H1 (cell line): ENCODE results near the gene SATB2. TPM values are rescaled to one million over a fixed set of nuclear protein-coding genes. Genes with fewer than 3 reads are reported as not detected.

Experiments used
- CTCF ChIA-PET: fragments of 300-600 bp; sonication (Branson Sonifier 250); formaldehyde crosslinking; loops from one replicate; lab custom pipeline; 2021; ENCODE audit not compliant: partially characterized antibody; lab: Charles Lee
- POLR2A ChIA-PET: fragments of 300-600 bp; sonication (Branson Sonifier 250); formaldehyde crosslinking; loops from one replicate; lab custom pipeline; 2021; ENCODE audit warnings: inconsistent platforms; ENCODE audit not compliant: partially characterized antibody; lab: Charles Lee
- DNase-seq, 2 experiments: peaks; one replicate each; pipeline versions ENCODE4 v3.0.0 to v3.0.0-alpha.2; 2010 to 2022; ENCODE audit warnings: low spot score in 2 of 2, low read depth in 1 of 2, mixed read lengths in 1 of 2
- FAIRE-seq: peaks from 2 replicates; lab custom pipeline; 2011; peaks lifted over from hg19 to GRCh38; lab: Jason Lieb, UNC
- H2AFZ ChIP-seq: 2 replicates; pipeline ENCODE4 v1.8.1; 2012; ENCODE audit warnings: low read length, inconsistent platforms
- H2AK5ac ChIP-seq: 2 replicates; pipeline ENCODE4 v1.6.1; 2013; ENCODE audit warnings: low read depth, low read length
- H2BK120ac ChIP-seq: replicated peaks from 2 replicates; pipeline ENCODE3; 2013; ENCODE audit warnings: low read depth, low read length, inconsistent platforms
- H2BK12ac ChIP-seq: 2 replicates; pipeline ENCODE4 v1.6.1; 2013; ENCODE audit warnings: low read depth, low read length
- H2BK15ac ChIP-seq: 2 replicates; pipeline ENCODE4 v1.6.1; 2013; ENCODE audit warnings: low read length
- H2BK20ac ChIP-seq: 2 replicates; pipeline ENCODE4 v1.6.1; 2013; ENCODE audit warnings: low read length
- H2BK5ac ChIP-seq: 2 replicates; pipeline ENCODE4 v1.6.1; 2013; ENCODE audit warnings: low read depth, low read length
- H3K14ac ChIP-seq: 2 replicates; pipeline ENCODE4 v1.6.1; 2013; ENCODE audit warnings: inconsistent platforms; ENCODE audit not compliant: insufficient read length
- H3K18ac ChIP-seq: 2 replicates; pipeline ENCODE4 v1.6.1; 2013; ENCODE audit warnings: low read length; ENCODE audit errors: extremely low read depth
- H3K23ac ChIP-seq: 2 replicates; pipeline ENCODE4 v1.6.1; 2013; ENCODE audit warnings: inconsistent platforms; ENCODE audit not compliant: insufficient read length
- H3K23me2 ChIP-seq: 2 replicates; pipeline ENCODE4 v1.6.1; 2013; ENCODE audit warnings: low read depth, low read length
- H3K27ac ChIP-seq: 2 replicates; pipeline ENCODE4 v1.6.1; 2011; ENCODE audit warnings: low read depth, low read length, inconsistent platforms
- H3K27me3 ChIP-seq, 4 experiments: replicated peaks in 1 of 4; 1 replicate in 1 of 4; 2 replicates in 3 of 4; pipeline versions ENCODE4 v1.6.1 to v1.8.1; 2011 to 2013; ENCODE audit warnings: low read length in 3 of 4, mild to moderate bottlenecking in 3 of 4, inconsistent platforms in 2 of 4, mixed read lengths in 2 of 4, moderate library complexity in 1 of 4; ENCODE audit not compliant: control insufficient read depth in 3 of 4, insufficient read depth in 3 of 4; ENCODE audit errors: extremely low read depth in 1 of 4
- H3K36me3 ChIP-seq, 4 experiments: 2 replicates each; pipeline versions ENCODE4 v1.6.1 to v1.8.1; 2011 to 2013; ENCODE audit warnings: mild to moderate bottlenecking in 4 of 4, low read length in 3 of 4, moderate library complexity in 2 of 4, control low read depth in 1 of 4, inconsistent platforms in 1 of 4; ENCODE audit not compliant: insufficient read depth in 4 of 4, control insufficient read depth in 2 of 4
- H3K4ac ChIP-seq: replicated peaks from 2 replicates; pipeline ENCODE3; 2013; ENCODE audit warnings: low read length, low read depth, mixed read lengths, inconsistent platforms; ENCODE audit not compliant: insufficient read length
- H3K4me1 ChIP-seq, 4 experiments: replicated peaks in 1 of 4; 1 replicate in 1 of 4; 2 replicates in 3 of 4; pipeline versions ENCODE4 v1.6.1 to v1.8.1; 2011 to 2013; ENCODE audit warnings: low read length in 3 of 4, inconsistent platforms in 2 of 4, mixed read lengths in 1 of 4; ENCODE audit not compliant: insufficient read depth in 4 of 4, control insufficient read depth in 3 of 4
- H3K4me2 ChIP-seq, 2 experiments: 2 replicates each; pipeline versions ENCODE4 v1.6.1 to v1.8.1; 2011 to 2013; ENCODE audit warnings: low read depth in 2 of 2, low read length in 2 of 2, control low read depth in 1 of 2, inconsistent platforms in 1 of 2, mild to moderate bottlenecking in 1 of 2; ENCODE audit not compliant: insufficient read depth in 1 of 2
- H3K4me3 ChIP-seq, 4 experiments: fragments of 200-600, 300-600 bp in 1 of 4; sonication (generic), shearing (Covaris generic), sonication (Bioruptor Twin) in 1 of 4; 2 replicates each; pipeline versions ENCODE4 v1.5.1 to v1.8.1; 2011 to 2016; ENCODE audit warnings: low read length in 4 of 4, low read depth in 3 of 4, control low read depth in 2 of 4, inconsistent platforms in 2 of 4, mild to moderate bottlenecking in 2 of 4, mixed read lengths in 1 of 4, moderate library complexity in 1 of 4; ENCODE audit not compliant: insufficient read depth in 2 of 4; ENCODE audit errors: extremely low read depth in 1 of 4
- H3K56ac ChIP-seq: replicated peaks from 2 replicates; pipeline ENCODE3; 2013; ENCODE audit warnings: low read depth, mild to moderate bottlenecking, mixed read lengths, low read length, inconsistent platforms; ENCODE audit not compliant: insufficient read length
- H3K79me1 ChIP-seq: 2 replicates; pipeline ENCODE4 v1.6.1; 2013; ENCODE audit warnings: low read depth, low read length, control low read depth
- H3K79me2 ChIP-seq, 2 experiments: 2 replicates each; pipeline versions ENCODE4 v1.6.1 to v1.8.1; 2012 to 2013; ENCODE audit warnings: low read length in 2 of 2, mild to moderate bottlenecking in 2 of 2, inconsistent platforms in 1 of 2; ENCODE audit not compliant: insufficient read depth in 2 of 2, control insufficient read depth in 1 of 2
- H3K9ac ChIP-seq, 4 experiments: replicated peaks in 1 of 4; 1 replicate in 1 of 4; 2 replicates in 3 of 4; pipeline versions ENCODE4 v1.6.1 to v1.8.1; 2011 to 2013; ENCODE audit warnings: low read depth in 3 of 4, low read length in 3 of 4, control low read depth in 2 of 4, mild to moderate bottlenecking in 2 of 4, moderate library complexity in 2 of 4, inconsistent platforms in 1 of 4; ENCODE audit errors: extremely low read depth in 1 of 4
- H3K9me3 ChIP-seq, 2 experiments: 2 replicates each; pipeline versions ENCODE4 v1.6.1 to v1.8.1; 2012 to 2013; ENCODE audit warnings: mild to moderate bottlenecking in 2 of 2, moderate library complexity in 2 of 2, control low read depth in 1 of 2, inconsistent platforms in 1 of 2, low read depth in 1 of 2, low read length in 1 of 2, mixed read lengths in 1 of 2; ENCODE audit not compliant: insufficient read depth in 2 of 2
- H4K20me1 ChIP-seq, 2 experiments: replicated peaks in 1 of 2; 2 replicates each; pipeline versions ENCODE3 to v1.8.1; 2011 to 2013; ENCODE audit warnings: inconsistent platforms in 2 of 2, low read length in 2 of 2, mild to moderate bottlenecking in 1 of 2; ENCODE audit not compliant: insufficient read depth in 2 of 2, control insufficient read depth in 1 of 2
- H4K5ac ChIP-seq: 2 replicates; pipeline ENCODE4 v1.6.1; 2013; ENCODE audit warnings: low read length, low read depth, mixed read lengths, inconsistent platforms; ENCODE audit not compliant: insufficient read length
- H4K8ac ChIP-seq: 2 replicates; pipeline ENCODE4 v1.8.0; 2013; ENCODE audit warnings: mild to moderate bottlenecking, moderate library complexity, low read length, inconsistent platforms; ENCODE audit not compliant: insufficient read depth; ENCODE audit errors: extremely low read depth
- H4K91ac ChIP-seq: replicated peaks from 2 replicates; pipeline ENCODE3; 2013; ENCODE audit warnings: low read length, mixed read lengths, inconsistent platforms; ENCODE audit not compliant: insufficient read length
- BCL11A ChIP-seq, 2 experiments: IDR thresholded peaks; one replicate each; pipeline ENCODE4 v1.6.1; 2011; ENCODE audit warnings: low read depth in 2 of 2, low read length in 2 of 2, mild to moderate bottlenecking in 2 of 2
- E2F6 ChIP-seq: IDR thresholded peaks from 2 replicates; pipeline ENCODE4 v1.6.1; 2012; ENCODE audit warnings: inconsistent platforms
- EZH2 ChIP-seq: fragments of 200-600 bp; sonication (generic); IDR thresholded peaks from 2 replicates; pipeline ENCODE4 v1.7.1; 2012; ENCODE audit warnings: low read depth, mild to moderate bottlenecking, moderate library complexity, low read length, inconsistent platforms; ENCODE audit not compliant: severe bottlenecking
- MAFK ChIP-seq: IDR thresholded peaks from 2 replicates; pipeline ENCODE4 v1.6.1; 2012; ENCODE audit warnings: low read depth, mild to moderate bottlenecking, improper control_type of control experiment, low read length
- RAD21 ChIP-seq, 2 experiments: IDR thresholded peaks in 1 of 2; conservative IDR thresholded peaks in 1 of 2; 2 replicates each; pipeline ENCODE4 v1.6.1; 2011; ENCODE audit warnings: low read depth in 2 of 2, low read length in 2 of 2, improper control_type of control experiment in 1 of 2, inconsistent platforms in 1 of 2, mild to moderate bottlenecking in 1 of 2, moderate library complexity in 1 of 2
- SUZ12 ChIP-seq: fragments of 200-600 bp; sonication (generic); IDR thresholded peaks from 2 replicates; pipeline ENCODE4 v1.6.1; 2012; ENCODE audit warnings: mild to moderate bottlenecking, inconsistent platforms, low read length, moderate library complexity, mixed read lengths
- TAF1 ChIP-seq: IDR thresholded peaks from 2 replicates; pipeline ENCODE4 v1.6.1; 2011; ENCODE audit warnings: mild to moderate bottlenecking, low read depth, low read length
- TBP ChIP-seq: IDR thresholded peaks from 2 replicates; pipeline ENCODE4 v1.6.1; 2011; ENCODE audit warnings: low read depth, low read length, improper control_type of control experiment
- WGBS, 2 experiments: shearing (Covaris generic) in 1 of 2; methylation state at CpG; one replicate each; pipeline versions ENCODE4 v1.1.6 to v1.1.7; 2013 to 2015; ENCODE audit warnings: low lambda C conversion rate in 2 of 2, mixed read lengths in 2 of 2, inconsistent platforms in 1 of 2, low coverage in 1 of 2, missing lambda C conversion rate in 1 of 2; ENCODE audit not compliant: insufficient replicate concordance in 2 of 2, insufficient coverage in 1 of 2, insufficient read length in 1 of 2; ENCODE audit errors: extremely low coverage in 1 of 2, missing lambda C conversion rate in 1 of 2; 5-methylcytosine and 5-hydroxymethylcytosine counted together
- polyA plus RNA-seq, 7 experiments: library from polyadenylated mRNA; depleted of rRNA in 3 of 7; stranded (reverse) in 5 of 7; unstranded in 2 of 7; fragments of >200 nt in 5 of 7; fragments of 200-250 nt in 2 of 7; gene quantifications; 1 replicate in 5 of 7; 2 replicates in 1 of 7; 4 replicates in 1 of 7; pipeline versions ENCODE4 v1.2.1 to v1.2.3, GENCODE V29; 2011 to 2013; ENCODE audit warnings: missing spikeins in 2 of 7, mixed read lengths in 2 of 7
- total RNA-seq: library from RNA; stranded (reverse); fragmentation: NEBNext Ultra II Directional; extraction: Animal tissue kit (Norgen Biotek cat#: 25700); gene quantifications from 2 replicates; pipeline ENCODE4 v1.2.1, GENCODE V29; 2021

Gene SATB2
- total and polyA plus RNA-seq, 2 of the 8 experiments (the other 6 are each of a cell fraction or from before 2014, with no cell fraction given): 1.3 to 5.7 TPM

GRCh38 chr2:199466692-199467065 lies 8.9 kb upstream of the SATB2 start:
- no peak for DNase-seq
- no peak overlapping the region for H3K9ac ChIP-seq
- H3K18ac ChIP-seq: no peak overlapping the region
- H2BK15ac ChIP-seq: no peak overlapping the region
- H3K14ac ChIP-seq: no peak overlapping the region
- no peaks in the 10 kb centered on the region for H3K9me3 ChIP-seq
- H3K23me2 ChIP-seq: peaks cover 37% of the 10 kb centered on the region; the same call in 1 of the 2 replicates
- H3K27ac ChIP-seq: no peak overlapping the region
- no peak overlapping the region for H2AFZ ChIP-seq
- H2BK12ac ChIP-seq: peak overlapping the region; percentile 69; the same call in 1 of the 2 replicates
- peak overlapping the region; percentile 78 to 87 for H3K4me2 ChIP-seq
- no peak overlapping the region for H3K23ac ChIP-seq
- ChIA-PET CTCF (interaction anchor here (0.9 to 12.1 kb wide), 11 partner anchors 10 to 1152 kb away, joined by 3 to 298 read pairs (median 3); no protein-coding TSS in a partner anchor), POLR2A (interaction anchor here (0.8 to 5.9 kb wide), 3 partner anchors 8 to 37 kb away, joined by 3 to 32 read pairs (median 5); partner anchors contain the start of gene SATB2)
- FAIRE-seq: no peak
- H2BK120ac ChIP-seq: no peak overlapping the region
- no peak overlapping the region for H4K5ac ChIP-seq
- peaks cover 0 to 5% (median 0%) of the 10 kb centered on the region in 4 experiments; a peak in 1 of 8 replicates for H3K36me3 ChIP-seq
- 13% methylated on average over 6 of the region's 6 CpGs; no CpG with 5 or more reads in 1 of the 2 experiments for WGBS, 2 experiments
- no peak overlapping the region for H2BK5ac ChIP-seq
- H3K79me2 ChIP-seq: no peaks in the 10 kb centered on the region
- H3K4ac ChIP-seq: no peak overlapping the region
- peaks cover 4 to 5% of the 10 kb centered on the region in 2 experiments for H4K20me1 ChIP-seq
- H3K27me3 ChIP-seq: peaks cover 76 to 99% (median 93%) of the 10 kb centered on the region in 4 experiments
- no peak overlapping the region for H2BK20ac ChIP-seq
- no peaks in the 10 kb centered on the region for H3K79me1 ChIP-seq
- H3K56ac ChIP-seq: no peak overlapping the region
- TF ChIP-seq RAD21 (IDR thresholded peaks at IDR 0.05 in 1 of 2, conservative IDR thresholded peaks at IDR 0.05 in 1 of 2; ENCODE audit: low read depth in 2 of 2, low read length in 2 of 2): no peak
- TF ChIP-seq SUZ12: peak; percentile 15; the same call in 1 of the 2 replicates
- no peak for TF ChIP-seq TAF1
- TF ChIP-seq EZH2: peak; percentile 48
- TF ChIP-seq MAFK: no peak
- TF ChIP-seq TBP: no peak
- no peak for TF ChIP-seq E2F6
- no peak for TF ChIP-seq BCL11A (IDR thresholded peaks at IDR 0.05; ENCODE audit: low read depth in 2 of 2, low read length in 2 of 2)
- no peak overlapping the region for H4K91ac ChIP-seq
- peak overlapping the region; percentile 16 to 57 (median 25); a peak in 5 of 8 replicates for H3K4me3 ChIP-seq
- no peak overlapping the region for H4K8ac ChIP-seq
- H3K4me1 ChIP-seq: peaks cover 8 to 47% (median 23%) of the 10 kb centered on the region in 4 experiments
- peak overlapping the region; percentile 43; the same call in 1 of the 2 replicates for H2AK5ac ChIP-seq
